ENCODE measurements around the gene ENO1.

Gene ENO1

GRCh38 chr1:8813016-8813763, 65.3 kb downstream of the ENO1 start:
- DNase-seq (ENCODE audit: low spot score) = no peak
- no peak overlapping the region for H3K4me3 Mint-ChIP-seq
- H3K36me3 Mint-ChIP-seq (ENCODE audit: low read depth) = peaks cover 3% of the 10 kb centered on the region
- H3K9me3 Mint-ChIP-seq = no peaks in the 10 kb centered on the region
- no peaks in the 10 kb centered on the region for H3K27me3 Mint-ChIP-seq (ENCODE audit: low read depth)
- H3K27ac Mint-ChIP-seq = no peak overlapping the region
- peaks cover 36% of the 10 kb centered on the region for H3K4me1 Mint-ChIP-seq (ENCODE audit: low read depth)

GRCh38 chr1:8812081-8812480, 66.4 kb downstream of the ENO1 start:
- no peak for DNase-seq (ENCODE audit: low spot score)
- Mint-ChIP-seq H3K27me3 (ENCODE audit: low read depth) (no peaks in the 10 kb centered on the region), H3K9me3 (no peaks in the 10 kb centered on the region), H3K4me1 (ENCODE audit: low read depth) (peaks cover 34% of the 10 kb centered on the region), H3K36me3 (ENCODE audit: low read depth) (peaks cover 3% of the 10 kb centered on the region), H3K4me3 (no peak overlapping the region), H3K27ac (no peak overlapping the region)
